ENCODE measurements around the gene GPATCH4. TPM values are rescaled to one million over a fixed set of nuclear protein-coding genes. Genes with fewer than 3 reads are reported as not detected.
"Not testable (repeated sequence)": the region's sequence is repeated elsewhere in the genome, so short reads cannot be mapped to it uniquely, and the experiment has no call there.

GPATCH4 gene
- total RNA-seq, 4 donors from 2014 or later: 12.4 to 113 (median 28.9) TPM

DNA sequence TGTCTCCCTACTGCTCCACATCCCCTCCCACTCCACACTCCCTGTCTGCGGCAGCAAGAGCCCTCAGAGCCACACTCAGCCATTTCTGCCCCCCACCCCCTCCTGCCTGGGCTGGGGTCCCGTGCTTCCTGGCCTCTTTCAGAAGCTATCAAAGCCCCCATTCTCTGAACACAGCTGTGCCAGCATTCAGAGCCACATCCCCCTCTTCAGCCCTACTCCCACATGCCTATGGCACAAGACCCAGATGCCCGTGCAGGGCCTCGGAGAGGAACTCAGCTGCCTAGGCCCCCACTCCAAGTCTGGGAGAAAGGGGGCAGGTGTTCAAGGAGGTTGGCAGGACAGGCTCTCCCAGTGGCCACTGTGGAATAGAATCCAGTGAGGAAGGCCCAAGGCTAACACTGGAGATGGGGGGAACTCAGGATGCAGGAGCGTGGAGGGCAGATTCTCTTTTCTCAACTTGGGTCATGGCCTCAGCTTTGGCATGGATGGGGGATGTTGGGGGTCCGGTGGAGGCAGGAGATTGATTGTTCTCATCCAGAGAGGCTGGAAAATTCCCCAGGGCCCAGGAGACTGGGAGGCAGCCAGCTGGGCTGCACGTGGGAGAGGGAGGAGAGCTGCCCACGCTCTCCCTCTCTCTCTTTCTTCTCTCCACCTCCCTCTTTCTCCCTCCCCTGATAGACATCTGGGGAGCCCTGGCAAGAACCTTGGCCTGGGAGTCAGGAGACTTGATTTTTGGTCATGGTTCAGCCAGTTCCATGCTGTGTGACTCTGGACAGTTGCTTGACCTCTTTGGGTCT, 37.1 kb upstream of the GPATCH4 start:
- no peak for DNase-seq
- Histone ChIP-seq H3K9me3 (no peaks in the 10 kb centered on the region), H3K4me3 (no peak overlapping the region), H3K27me3 (peaks cover 88% of the 10 kb centered on the region), H3K4me1 (peaks cover 5 to 12% (median 10%) of the 10 kb centered on the region in 4 donors), H3K36me3 (no peaks in the 10 kb centered on the region), H3K27ac (no peak overlapping the region)
- intact Hi-C loops (cut with DNase I; ENCODE audit: low total_unique reads) (no loop called here), in situ Hi-C loops (cut with MboI; ENCODE audit: low pct_ligation_motif_present in 1 of 4, low pct_unique_long_range_greater_than_20kb in 1 of 4, low sequenced_read_pairs in 3 of 4) (no loop called here)
- WGBS, 2 donors (ENCODE audit: low coverage in 1 of 2): 0 to 57% methylated on average over 1 to 8 of the region's 8 CpGs
- no peak for TF ChIP-seq EP300 (IDR thresholded peaks at IDR 0.05; ENCODE audit: low read depth)
- TF ChIP-seq, protein P1, sequence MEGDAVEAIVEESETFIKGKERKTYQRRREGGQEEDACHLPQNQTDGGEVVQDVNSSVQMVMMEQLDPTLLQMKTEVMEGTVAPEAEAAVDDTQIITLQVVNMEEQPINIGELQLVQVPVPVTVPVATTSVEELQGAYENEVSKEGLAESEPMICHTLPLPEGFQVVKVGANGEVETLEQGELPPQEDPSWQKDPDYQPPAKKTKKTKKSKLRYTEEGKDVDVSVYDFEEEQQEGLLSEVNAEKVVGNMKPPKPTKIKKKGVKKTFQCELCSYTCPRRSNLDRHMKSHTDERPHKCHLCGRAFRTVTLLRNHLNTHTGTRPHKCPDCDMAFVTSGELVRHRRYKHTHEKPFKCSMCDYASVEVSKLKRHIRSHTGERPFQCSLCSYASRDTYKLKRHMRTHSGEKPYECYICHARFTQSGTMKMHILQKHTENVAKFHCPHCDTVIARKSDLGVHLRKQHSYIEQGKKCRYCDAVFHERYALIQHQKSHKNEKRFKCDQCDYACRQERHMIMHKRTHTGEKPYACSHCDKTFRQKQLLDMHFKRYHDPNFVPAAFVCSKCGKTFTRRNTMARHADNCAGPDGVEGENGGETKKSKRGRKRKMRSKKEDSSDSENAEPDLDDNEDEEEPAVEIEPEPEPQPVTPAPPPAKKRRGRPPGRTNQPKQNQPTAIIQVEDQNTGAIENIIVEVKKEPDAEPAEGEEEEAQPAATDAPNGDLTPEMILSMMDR (IDR thresholded peaks at IDR 0.05): no peak
- TF ChIP-seq POLR2A (IDR thresholded peaks at IDR 0.05): no peak
- no peak for TF ChIP-seq POLR2AphosphoS5 (IDR thresholded peaks at IDR 0.05)

DNA sequence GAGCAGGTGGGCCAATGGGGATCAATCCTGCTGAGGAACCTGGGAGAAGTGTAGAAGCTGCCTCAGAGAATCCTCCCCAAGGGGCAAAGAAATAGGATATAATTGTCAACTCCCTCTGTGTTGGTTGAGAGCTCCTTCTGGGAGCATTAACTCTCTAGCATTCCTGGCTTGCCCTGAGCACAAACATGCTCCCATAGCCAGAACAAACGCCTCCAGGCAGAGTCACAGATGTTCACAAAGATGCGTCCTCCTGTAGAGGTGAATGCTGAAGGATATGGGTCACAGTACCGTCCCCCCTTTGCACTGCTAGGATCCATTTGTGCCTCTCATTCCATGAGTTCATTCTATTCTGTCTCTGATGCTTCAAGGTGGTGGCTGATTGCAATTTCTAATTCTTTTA, 31.1 kb upstream of the GPATCH4 start:
- TF ChIP-seq, protein P1 (IDR thresholded peaks at IDR 0.05): no peak
- TF ChIP-seq EP300 (IDR thresholded peaks at IDR 0.05; ENCODE audit: low read depth) (no peak), POLR2AphosphoS5 (IDR thresholded peaks at IDR 0.05) (no peak), POLR2A (IDR thresholded peaks at IDR 0.05) (no peak)
- 58% methylated on average over 3 of the region's 3 CpGs; no CpG with 5 or more reads in 1 of the 2 donors for WGBS, 2 donors (ENCODE audit: low coverage in 1 of 2)
- Histone ChIP-seq H3K4me3 (no peak overlapping the region), H3K9me3 (no peaks in the 10 kb centered on the region), H3K36me3 (no peaks in the 10 kb centered on the region), H3K4me1 (no peaks in the 10 kb centered on the region), H3K27ac (no peak overlapping the region), H3K27me3 (peaks cover 89% of the 10 kb centered on the region)
- no peak for DNase-seq
- in situ Hi-C loops (cut with MboI; ENCODE audit: low pct_ligation_motif_present in 1 of 4, low pct_unique_long_range_greater_than_20kb in 1 of 4, low sequenced_read_pairs in 3 of 4): no loop called here
- intact Hi-C loops (cut with DNase I; ENCODE audit: low total_unique reads): no loop called here

DNA sequence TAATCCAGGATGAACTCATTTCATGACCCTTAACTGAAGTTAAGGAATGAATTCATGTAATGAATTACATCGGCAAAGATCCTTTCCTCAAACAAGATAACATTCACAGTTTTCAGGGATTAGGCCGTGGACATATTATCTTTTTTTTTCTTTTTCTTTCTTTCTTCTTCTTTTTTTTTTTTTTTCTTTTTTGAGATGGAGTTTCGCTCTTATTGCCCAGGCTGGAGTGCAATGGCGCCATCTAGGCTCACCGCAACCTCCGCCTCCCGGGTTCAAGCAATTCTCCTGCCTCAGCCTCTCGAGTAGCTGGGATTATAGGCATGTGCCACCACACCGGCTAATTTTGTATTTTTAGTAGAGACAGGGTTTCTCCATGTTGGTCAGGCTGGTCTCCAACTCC, 29.9 kb upstream of the GPATCH4 start:
- intact Hi-C loops (cut with DNase I; ENCODE audit: low total_unique reads); H3K4me3 ChIP-seq; in situ Hi-C loops (cut with MboI; ENCODE audit: low pct_ligation_motif_present in 1 of 4, low pct_unique_long_range_greater_than_20kb in 1 of 4, low sequenced_read_pairs in 3 of 4); H3K36me3 ChIP-seq; H3K27ac ChIP-seq; H3K4me1 ChIP-seq; DNase-seq; H3K9me3 ChIP-seq: not testable (repeated sequence)
- peaks cover 91% of the 10 kb centered on the region for H3K27me3 ChIP-seq
- 60 to 61% methylated on average over 9 of the region's 9 CpGs for WGBS, 2 donors (ENCODE audit: low coverage in 1 of 2)

DNA sequence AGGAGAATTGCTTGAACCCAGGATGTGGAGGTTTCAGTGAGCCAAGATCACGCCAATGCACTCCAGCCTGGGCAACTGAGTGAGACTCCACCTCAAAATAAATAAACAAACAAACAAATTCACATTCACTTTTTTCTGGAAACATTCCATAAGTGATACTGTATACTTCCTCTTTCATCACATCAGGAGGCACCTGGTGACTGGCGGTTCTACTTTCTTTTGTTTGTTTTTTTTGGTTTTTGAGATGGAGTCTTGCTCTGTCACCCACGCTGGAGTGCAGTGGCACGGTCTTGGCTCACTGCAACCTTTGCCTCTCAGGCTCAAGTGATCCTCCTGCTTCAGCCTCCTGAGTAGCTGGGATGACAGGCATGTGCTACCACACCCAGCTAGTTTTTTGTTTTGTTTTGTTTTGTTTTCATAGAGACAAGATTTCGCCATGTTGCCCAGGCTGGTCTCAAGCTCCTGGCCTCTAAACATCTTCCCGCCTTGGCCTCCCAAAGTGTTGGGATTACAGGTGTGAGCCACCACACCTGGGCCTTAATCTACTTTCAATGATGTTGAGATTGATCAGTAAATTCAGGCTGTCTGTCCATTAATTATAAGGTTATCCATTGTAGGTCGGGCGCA, 28.7 kb upstream of the GPATCH4 start:
- H3K4me1 ChIP-seq: peaks cover 8 to 12% (median 10%) of the 10 kb centered on the region in 4 donors
- no peaks in the 10 kb centered on the region for H3K9me3 ChIP-seq
- no peak overlapping the region for H3K27ac ChIP-seq
- peaks cover 92% of the 10 kb centered on the region for H3K27me3 ChIP-seq
- no peaks in the 10 kb centered on the region for H3K36me3 ChIP-seq
- no peak for DNase-seq
- in situ Hi-C loops (cut with MboI; ENCODE audit: low pct_ligation_motif_present in 1 of 4, low pct_unique_long_range_greater_than_20kb in 1 of 4, low sequenced_read_pairs in 3 of 4): no loop called here
- H3K4me3 ChIP-seq: no peak overlapping the region
- TF ChIP-seq POLR2AphosphoS5 (IDR thresholded peaks at IDR 0.05) (no peak), POLR2A (IDR thresholded peaks at IDR 0.05) (no peak)
- intact Hi-C loops (cut with DNase I; ENCODE audit: low total_unique reads): no loop called here
- WGBS, 2 donors (ENCODE audit: low coverage in 1 of 2): 52 to 58% methylated on average over 6 to 8 of the region's 8 CpGs

DNA sequence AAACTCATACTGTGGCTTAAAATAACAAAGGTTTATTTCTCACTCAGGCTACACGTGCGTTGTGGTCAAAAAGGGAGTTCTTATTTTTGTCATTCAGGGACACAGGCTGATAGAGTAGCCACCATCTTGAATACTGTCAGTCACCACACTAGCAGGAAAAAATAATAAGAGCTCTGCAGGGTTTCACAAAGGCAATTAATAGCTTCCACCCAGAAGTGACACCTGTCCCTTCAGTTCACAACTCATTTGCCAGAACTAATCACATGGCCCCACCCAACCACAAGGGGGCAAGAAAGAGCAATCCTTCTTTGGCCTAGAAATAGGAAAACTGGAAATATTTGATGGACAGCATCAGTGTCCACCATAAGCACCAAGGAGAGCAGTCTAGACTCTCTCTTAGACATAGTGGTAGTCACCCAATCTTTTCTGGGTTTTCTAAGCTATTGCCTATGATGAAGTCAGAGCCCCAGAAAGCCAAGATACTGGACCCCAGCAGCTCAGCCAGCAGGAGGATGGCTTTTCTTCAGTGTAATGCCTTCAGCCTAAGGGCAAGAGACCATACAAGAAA, 26.1 kb upstream of the GPATCH4 start:
- in situ Hi-C loops (cut with MboI; ENCODE audit: low pct_ligation_motif_present in 1 of 4, low pct_unique_long_range_greater_than_20kb in 1 of 4, low sequenced_read_pairs in 3 of 4): no loop called here
- TF ChIP-seq, protein P1 (IDR thresholded peaks at IDR 0.05): peak; percentile 54 to 64 (median 62)
- TF ChIP-seq POLR2A (IDR thresholded peaks at IDR 0.05): no peak
- no peak for TF ChIP-seq POLR2AphosphoS5 (IDR thresholded peaks at IDR 0.05)
- TF ChIP-seq EP300 (IDR thresholded peaks at IDR 0.05; ENCODE audit: low read depth): no peak
- DNase-seq: peak; percentile 36
- Histone ChIP-seq H3K4me3 (no peak overlapping the region), H3K4me1 (peaks cover 16 to 25% (median 22%) of the 10 kb centered on the region in 4 donors), H3K36me3 (no peaks in the 10 kb centered on the region), H3K27me3 (peaks cover 93% of the 10 kb centered on the region), H3K9me3 (no peaks in the 10 kb centered on the region), H3K27ac (no peak overlapping the region)
- 51 to 60% methylated on average over 1 to 2 of the region's 2 CpGs for WGBS, 2 donors (ENCODE audit: low coverage in 1 of 2)
- intact Hi-C loops (cut with DNase I; ENCODE audit: low total_unique reads): no loop called here

All from transverse colon (tissue), 4 donors.